Measurements from ENCODE around the gene HHAT. TPM values are rescaled to one million over a fixed set of nuclear protein-coding genes. Genes with fewer than 3 reads are reported as not detected.

The HHAT gene
- total RNA-seq, 1 experiment from 2014 or later, result 4.6 TPM

DNA sequence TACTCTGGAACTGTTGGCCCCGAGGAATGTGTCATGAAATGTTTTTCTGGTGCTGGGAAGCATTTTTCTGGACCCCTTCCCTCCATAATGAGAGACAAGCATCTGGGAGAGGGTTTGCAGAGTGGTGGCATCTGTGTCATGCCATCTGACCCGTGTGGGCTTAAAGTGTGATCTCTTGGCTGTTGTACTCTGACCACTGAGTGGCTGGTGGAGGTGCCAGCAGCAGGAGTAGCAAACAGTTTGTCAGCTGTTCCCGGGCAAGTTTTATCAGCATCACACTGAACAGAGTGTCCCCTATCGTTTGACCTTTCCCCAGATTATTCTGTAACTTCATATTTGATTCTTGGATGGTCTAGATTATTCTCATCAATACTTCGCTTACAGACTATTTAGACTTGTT lies 150.1 kb downstream of the HHAT start:
- intact Hi-C loops (cut with micrococcal nuclease), result loop anchor here (5.0 kb wide), 1 partner anchor 53 kb away; no protein-coding TSS in a partner anchor
- H3K4me1 Mint-ChIP-seq (ENCODE audit: insufficient read depth, unreplicated experiment), result no peaks in the 10 kb centered on the region
- H3K27ac Mint-ChIP-seq (ENCODE audit: low read depth, unreplicated experiment), result no peak overlapping the region
- BruUV-seq (replicated peaks), result no TSS peak
- ChIA-PET POLR2A (no interaction called here), CTCF (interaction anchor here (1.3 to 4.3 kb wide), 3 partner anchors 19 to 104 kb away, joined by 4 to 21 read pairs (median 5); no protein-coding TSS in a partner anchor)
- no peak overlapping the region for H3K4me3 Mint-ChIP-seq (ENCODE audit: unreplicated experiment)
- no peaks in the 10 kb centered on the region for H3K9me3 Mint-ChIP-seq (ENCODE audit: unreplicated experiment)
- H3K27me3 Mint-ChIP-seq (ENCODE audit: insufficient read depth, unreplicated experiment), result no peaks in the 10 kb centered on the region
- H3K36me3 Mint-ChIP-seq (ENCODE audit: insufficient read depth, unreplicated experiment), result no peaks in the 10 kb centered on the region
- no peak for DNase-seq (ENCODE audit: unreplicated experiment)
- TF ChIP-seq, protein P1, sequence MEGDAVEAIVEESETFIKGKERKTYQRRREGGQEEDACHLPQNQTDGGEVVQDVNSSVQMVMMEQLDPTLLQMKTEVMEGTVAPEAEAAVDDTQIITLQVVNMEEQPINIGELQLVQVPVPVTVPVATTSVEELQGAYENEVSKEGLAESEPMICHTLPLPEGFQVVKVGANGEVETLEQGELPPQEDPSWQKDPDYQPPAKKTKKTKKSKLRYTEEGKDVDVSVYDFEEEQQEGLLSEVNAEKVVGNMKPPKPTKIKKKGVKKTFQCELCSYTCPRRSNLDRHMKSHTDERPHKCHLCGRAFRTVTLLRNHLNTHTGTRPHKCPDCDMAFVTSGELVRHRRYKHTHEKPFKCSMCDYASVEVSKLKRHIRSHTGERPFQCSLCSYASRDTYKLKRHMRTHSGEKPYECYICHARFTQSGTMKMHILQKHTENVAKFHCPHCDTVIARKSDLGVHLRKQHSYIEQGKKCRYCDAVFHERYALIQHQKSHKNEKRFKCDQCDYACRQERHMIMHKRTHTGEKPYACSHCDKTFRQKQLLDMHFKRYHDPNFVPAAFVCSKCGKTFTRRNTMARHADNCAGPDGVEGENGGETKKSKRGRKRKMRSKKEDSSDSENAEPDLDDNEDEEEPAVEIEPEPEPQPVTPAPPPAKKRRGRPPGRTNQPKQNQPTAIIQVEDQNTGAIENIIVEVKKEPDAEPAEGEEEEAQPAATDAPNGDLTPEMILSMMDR (IDR thresholded peaks at IDR 0.05; ENCODE audit: unreplicated experiment), result no peak

DNA sequence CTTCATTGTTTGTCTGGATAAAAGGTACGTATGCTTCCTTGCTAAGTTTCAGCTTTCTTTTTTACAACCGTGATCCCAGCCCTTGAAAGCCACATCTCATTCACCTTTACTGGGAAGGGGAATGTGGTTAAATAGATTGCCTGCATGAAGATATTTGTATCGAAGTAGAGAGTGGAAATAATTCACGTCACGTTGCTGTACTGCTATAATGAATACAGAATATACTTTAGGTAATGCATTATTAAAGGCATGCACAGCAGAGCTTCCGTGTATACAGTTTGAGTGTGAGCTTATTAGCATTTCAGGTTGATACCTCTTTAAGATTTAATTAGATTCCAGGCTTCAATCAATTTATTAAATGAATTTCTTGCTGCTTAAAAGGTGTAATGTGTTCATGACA lies 153.8 kb downstream of the HHAT start:
- H3K4me1 Mint-ChIP-seq (ENCODE audit: insufficient read depth, unreplicated experiment), result no peaks in the 10 kb centered on the region
- CTCF ChIA-PET, result interaction anchor here (0.5 to 4.3 kb wide), 7 partner anchors 7 to 1031 kb away, joined by 3 to 21 read pairs (median 3); no protein-coding TSS in a partner anchor
- BruUV-seq (replicated peaks), result no TSS peak
- TF ChIP-seq, protein P1 (IDR thresholded peaks at IDR 0.05; ENCODE audit: unreplicated experiment), result no peak
- no peak overlapping the region for H3K27ac Mint-ChIP-seq (ENCODE audit: low read depth, unreplicated experiment)
- H3K9me3 Mint-ChIP-seq (ENCODE audit: unreplicated experiment), result no peaks in the 10 kb centered on the region
- DNase-seq (ENCODE audit: unreplicated experiment), result no peak
- H3K36me3 Mint-ChIP-seq (ENCODE audit: insufficient read depth, unreplicated experiment), result no peaks in the 10 kb centered on the region
- POLR2A ChIA-PET, result interaction anchor here (0.7 kb wide), 1 partner anchor 243 kb away, joined by 3 read pairs; no protein-coding TSS in a partner anchor
- intact Hi-C loops (cut with micrococcal nuclease), result no loop called here
- H3K27me3 Mint-ChIP-seq (ENCODE audit: insufficient read depth, unreplicated experiment), result peaks cover 12% of the 10 kb centered on the region
- H3K4me3 Mint-ChIP-seq (ENCODE audit: unreplicated experiment), result no peak overlapping the region

DNA sequence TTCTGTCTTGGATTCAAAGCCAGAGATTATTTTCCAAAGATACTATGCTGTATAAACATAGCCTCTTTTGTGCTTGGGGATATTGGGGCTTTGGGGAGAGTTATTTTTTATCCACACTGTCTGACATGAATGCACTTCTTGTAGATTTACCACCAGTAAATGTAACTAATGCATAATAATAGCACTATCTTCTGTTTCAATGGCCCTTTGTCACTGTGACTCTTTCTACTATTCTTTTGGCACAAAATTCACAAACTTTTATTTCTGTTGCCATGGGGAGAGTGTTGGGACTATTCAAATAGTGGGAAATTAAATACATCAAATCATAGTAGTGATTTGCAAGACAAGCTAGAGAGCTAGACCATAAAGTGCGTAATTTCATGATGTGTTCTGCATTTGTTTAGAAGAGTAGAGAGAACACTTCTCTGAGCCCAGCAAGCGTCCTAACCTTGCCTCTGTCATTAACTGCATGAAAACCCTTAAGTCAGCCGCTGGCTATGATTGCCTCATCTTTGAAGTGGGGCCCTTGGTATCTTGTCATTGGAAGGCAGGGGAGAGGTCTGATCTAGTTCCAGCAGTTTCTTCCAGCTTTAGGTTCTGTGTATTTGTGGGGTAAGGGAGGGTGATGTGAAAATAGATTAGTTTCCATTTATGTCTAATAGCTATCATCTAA lies 154.4 kb downstream of the HHAT start:
- no peak for DNase-seq (ENCODE audit: unreplicated experiment)
- CTCF ChIA-PET, result interaction anchor here (0.7 to 1.5 kb wide), 5 partner anchors 34 to 1031 kb away, joined by 3 to 4 read pairs (median 3); no protein-coding TSS in a partner anchor
- H3K27me3 Mint-ChIP-seq (ENCODE audit: insufficient read depth, unreplicated experiment), result peaks cover 12% of the 10 kb centered on the region
- H3K36me3 Mint-ChIP-seq (ENCODE audit: insufficient read depth, unreplicated experiment), result no peaks in the 10 kb centered on the region
- no TSS peak for BruUV-seq (replicated peaks)
- intact Hi-C loops (cut with micrococcal nuclease), result no loop called here
- H3K4me1 Mint-ChIP-seq (ENCODE audit: insufficient read depth, unreplicated experiment), result no peaks in the 10 kb centered on the region
- H3K27ac Mint-ChIP-seq (ENCODE audit: low read depth, unreplicated experiment), result no peak overlapping the region
- POLR2A ChIA-PET, result interaction anchor here (0.7 kb wide), 2 partner anchors 9 to 243 kb away, joined by 3 read pairs; no protein-coding TSS in a partner anchor
- TF ChIP-seq, protein P1 (IDR thresholded peaks at IDR 0.05; ENCODE audit: unreplicated experiment), result no peak
- no peaks in the 10 kb centered on the region for H3K9me3 Mint-ChIP-seq (ENCODE audit: unreplicated experiment)
- no peak overlapping the region for H3K4me3 Mint-ChIP-seq (ENCODE audit: unreplicated experiment)

DNA sequence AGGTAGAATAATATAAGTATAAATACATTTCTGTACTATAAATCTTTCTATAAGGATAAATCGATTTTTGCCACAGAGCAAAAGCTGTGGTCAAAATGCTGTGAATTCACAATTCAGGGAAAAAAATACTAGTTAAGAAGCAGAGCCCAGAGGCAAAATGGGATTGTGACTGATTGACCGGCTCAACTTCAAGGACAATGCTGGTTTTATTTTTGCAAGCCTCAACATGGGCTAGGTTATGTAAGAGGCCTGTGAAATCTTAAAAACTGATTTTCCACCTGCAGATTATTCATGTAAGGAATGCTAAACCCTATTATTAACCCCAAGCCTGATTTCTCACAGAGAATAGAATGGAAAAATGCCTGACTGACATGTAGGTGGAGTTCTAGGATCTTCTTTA lies 155.1 kb downstream of the HHAT start:
- DNase-seq (ENCODE audit: unreplicated experiment), result no peak
- H3K4me1 Mint-ChIP-seq (ENCODE audit: insufficient read depth, unreplicated experiment), result no peaks in the 10 kb centered on the region
- no peaks in the 10 kb centered on the region for H3K36me3 Mint-ChIP-seq (ENCODE audit: insufficient read depth, unreplicated experiment)
- TF ChIP-seq, protein P1 (IDR thresholded peaks at IDR 0.05; ENCODE audit: unreplicated experiment), result no peak
- CTCF ChIA-PET, result interaction anchor here (0.7 to 1.6 kb wide), 5 partner anchors 10 to 650 kb away, joined by 3 to 8 read pairs (median 6); no protein-coding TSS in a partner anchor
- H3K27me3 Mint-ChIP-seq (ENCODE audit: insufficient read depth, unreplicated experiment), result peaks cover 12% of the 10 kb centered on the region
- POLR2A ChIA-PET, result interaction anchor here (0.7 kb wide), 1 partner anchor 8 kb away, joined by 3 read pairs; no protein-coding TSS in a partner anchor
- BruUV-seq (replicated peaks), result no TSS peak
- H3K27ac Mint-ChIP-seq (ENCODE audit: low read depth, unreplicated experiment), result no peak overlapping the region
- intact Hi-C loops (cut with micrococcal nuclease), result no loop called here
- no peak overlapping the region for H3K4me3 Mint-ChIP-seq (ENCODE audit: unreplicated experiment)
- H3K9me3 Mint-ChIP-seq (ENCODE audit: unreplicated experiment), result no peaks in the 10 kb centered on the region
